Spleen (tissue), 11 donors: ENCODE measurements around the gene MAGI2. TPM values are rescaled to one million over a fixed set of nuclear protein-coding genes. Genes with fewer than 3 reads are reported as not detected.

Source experiments
- DNase-seq: peaks from one replicate; pipeline ENCODE4 v3.0.0-alpha.2; 2020
- H3K27ac ChIP-seq, 8 donors: fragments of 200-600 bp; sonication (generic) in 7 of 8; 1 replicate in 4 of 8; 2 replicates in 4 of 8; pipeline versions ENCODE4 v1.5.0 to v1.8.0; 2016 to 2021; ENCODE audit warnings: inconsistent platforms in 4 of 8, mild to moderate bottlenecking in 4 of 8, moderate library complexity in 1 of 8
- H3K27me3 ChIP-seq, 7 donors: fragments of 200-600 bp; sonication (generic) in 6 of 7; replicated peaks in 1 of 7; 1 replicate in 4 of 7; 2 replicates in 3 of 7; pipeline versions ENCODE4 v1.5.0 to v1.8.0; 2016 to 2021; ENCODE audit warnings: inconsistent platforms in 3 of 7, mild to moderate bottlenecking in 1 of 7
- H3K36me3 ChIP-seq, 6 donors: fragments of 200-600 bp; sonication (generic) in 5 of 6; 1 replicate in 4 of 6; 2 replicates in 2 of 6; pipeline versions ENCODE4 v1.5.0 to v1.8.0; 2016 to 2021; ENCODE audit warnings: inconsistent platforms in 2 of 6
- H3K4me1 ChIP-seq, 6 donors: fragments of 200-600 bp; sonication (generic) in 5 of 6; 1 replicate in 3 of 6; 2 replicates in 3 of 6; pipeline versions ENCODE4 v1.5.0 to v1.8.0; 2016 to 2021; ENCODE audit warnings: inconsistent platforms in 3 of 6
- H3K4me3 ChIP-seq, 8 donors: fragments of 200-600 bp; sonication (generic) in 7 of 8; 1 replicate in 4 of 8; 2 replicates in 4 of 8; pipeline versions ENCODE4 v1.5.0 to v1.8.0; 2016 to 2021; ENCODE audit warnings: inconsistent platforms in 4 of 8, mild to moderate bottlenecking in 4 of 8, moderate library complexity in 2 of 8
- H3K9me3 ChIP-seq, 8 donors: fragments of 200-600 bp; sonication (generic) in 7 of 8; 1 replicate in 4 of 8; 2 replicates in 4 of 8; pipeline versions ENCODE4 v1.5.0 to v1.8.0; 2016 to 2021; ENCODE audit warnings: inconsistent platforms in 4 of 8
- POLR2A ChIP-seq, 3 donors: fragments of 450-650 bp; IDR thresholded peaks; one replicate each; pipeline ENCODE4 v1.5.1; 2017; ENCODE audit warnings: antibody characterized with exemption in 3 of 3, mild to moderate bottlenecking in 1 of 3
- POLR2AphosphoS5 ChIP-seq, 3 donors: sonication (generic); formaldehyde crosslinking; IDR thresholded peaks; one replicate each; pipeline ENCODE4 v1.5.1; 2017; ENCODE audit warnings: antibody characterized with exemption in 3 of 3
- WGBS, 5 donors: extraction: QIAGEN DNeasy Blood & Tissue Kit in 3 of 5; methylation state at CpG; one replicate each; pipeline versions ENCODE4 v1.1.5 to v1.1.7; 2013 to 2018; 5-methylcytosine and 5-hydroxymethylcytosine counted together
- intact Hi-C: fragments of 100-400 bp; cut with DNase I; formaldehyde crosslinking; loops from one replicate; pipeline ENCODE4 v1.15.0; 2023; ENCODE audit warnings: low total_unique reads
- polyA plus RNA-seq, 3 donors: library from polyadenylated mRNA; stranded (reverse); fragments of 200-250 nt; gene quantifications; one replicate each; pipeline ENCODE4 v1.2.1, GENCODE V29; 2013
- total RNA-seq, 7 donors: library from RNA; depleted of rRNA in 3 of 7; stranded (reverse); fragments of >200 nt in 3 of 7; fragmentation: NEBNext Ultra II Directional in 4 of 7; extraction: Animal tissue kit (Norgen Biotek cat#: 25700) in 4 of 7; gene quantifications; one replicate each; pipeline versions ENCODE4 v1.1.0 to v1.2.1, GENCODE V29; 2016 to 2021
- TF ChIP-seq, protein P1 (sequence below), 11 experiments: fragments of 200-600 bp in 7 of 11; fragments of 450-650 bp in 4 of 11; sonication (generic) in 4 of 11; IDR thresholded peaks in 8 of 11; conservative IDR thresholded peaks in 3 of 11; 1 replicate in 7 of 11; 2 replicates in 4 of 11; pipeline versions ENCODE4 v1.4.0 to v1.8.0; 2016 to 2021; ENCODE audit warnings: antibody characterized with exemption in 11 of 11, inconsistent platforms in 4 of 11, mild to moderate bottlenecking in 1 of 11
- donor health status: healthy with polysubstance abuse.
- donor health status: DM: no; HTN: no; CAD: no; lungs with moderate emphysema.
- donor health status: DM: no; HTN: no; CAD: no.
- donor health status: Bipolar disorder and iron deficiency.
- donor health status: healthy.
- donor health status: DM: no; HTN: no; CAD: no.
- donor health status: DM: yes; HTN: yes; CAD: no.

The MAGI2 gene
- total and polyA plus RNA-seq, 10 donors: 0.74 to 18.1 (median 11.1) TPM

DNA sequence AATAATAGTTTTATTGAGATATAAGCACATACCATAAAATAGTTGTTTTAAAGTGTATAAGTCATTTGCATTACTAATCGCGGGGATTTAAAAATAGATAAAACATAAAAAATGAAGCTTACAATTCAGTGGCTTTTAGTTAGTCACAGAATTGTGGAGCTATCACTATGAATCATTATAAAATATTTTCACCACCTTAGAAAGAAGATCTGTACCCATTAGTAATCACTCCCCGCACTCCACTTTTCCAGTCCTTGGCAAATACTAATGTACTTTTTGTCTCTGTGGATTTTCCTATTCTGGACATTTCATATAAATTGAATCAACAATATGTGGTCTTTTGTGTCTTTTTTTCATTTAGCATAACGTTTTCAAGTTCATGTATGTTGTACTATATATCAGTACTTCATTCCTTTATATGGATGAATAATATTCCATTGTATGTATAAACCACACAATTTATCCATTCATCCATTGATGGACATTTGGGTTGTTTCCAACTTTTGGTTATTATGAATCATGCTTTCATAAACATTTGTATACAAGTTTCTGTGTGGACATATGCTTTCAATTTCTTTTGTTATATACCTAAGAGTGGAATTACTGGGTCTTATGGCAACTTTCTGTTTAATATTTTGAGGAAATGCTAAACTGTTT lies 162.5 kb downstream of the MAGI2 start:
- TF ChIP-seq POLR2AphosphoS5 (IDR thresholded peaks at IDR 0.05) (no peak), POLR2A (IDR thresholded peaks at IDR 0.05) (no peak)
- TF ChIP-seq, protein P1, sequence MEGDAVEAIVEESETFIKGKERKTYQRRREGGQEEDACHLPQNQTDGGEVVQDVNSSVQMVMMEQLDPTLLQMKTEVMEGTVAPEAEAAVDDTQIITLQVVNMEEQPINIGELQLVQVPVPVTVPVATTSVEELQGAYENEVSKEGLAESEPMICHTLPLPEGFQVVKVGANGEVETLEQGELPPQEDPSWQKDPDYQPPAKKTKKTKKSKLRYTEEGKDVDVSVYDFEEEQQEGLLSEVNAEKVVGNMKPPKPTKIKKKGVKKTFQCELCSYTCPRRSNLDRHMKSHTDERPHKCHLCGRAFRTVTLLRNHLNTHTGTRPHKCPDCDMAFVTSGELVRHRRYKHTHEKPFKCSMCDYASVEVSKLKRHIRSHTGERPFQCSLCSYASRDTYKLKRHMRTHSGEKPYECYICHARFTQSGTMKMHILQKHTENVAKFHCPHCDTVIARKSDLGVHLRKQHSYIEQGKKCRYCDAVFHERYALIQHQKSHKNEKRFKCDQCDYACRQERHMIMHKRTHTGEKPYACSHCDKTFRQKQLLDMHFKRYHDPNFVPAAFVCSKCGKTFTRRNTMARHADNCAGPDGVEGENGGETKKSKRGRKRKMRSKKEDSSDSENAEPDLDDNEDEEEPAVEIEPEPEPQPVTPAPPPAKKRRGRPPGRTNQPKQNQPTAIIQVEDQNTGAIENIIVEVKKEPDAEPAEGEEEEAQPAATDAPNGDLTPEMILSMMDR (IDR thresholded peaks at IDR 0.05 in 8 of 11, conservative IDR thresholded peaks at IDR 0.05 in 3 of 11): no peak
- H3K27ac ChIP-seq: no peak overlapping the region
- no peaks in the 10 kb centered on the region for H3K27me3 ChIP-seq
- no peaks in the 10 kb centered on the region for H3K4me1 ChIP-seq
- H3K4me3 ChIP-seq: no peak overlapping the region
- DNase-seq: no peak
- H3K36me3 ChIP-seq: no peaks in the 10 kb centered on the region
- intact Hi-C loops: no loop called here
- 87 to 93% (median 89%) methylated on average over 4 of the region's 4 CpGs for WGBS, 5 donors
- H3K9me3 ChIP-seq: no peaks in the 10 kb centered on the region

DNA sequence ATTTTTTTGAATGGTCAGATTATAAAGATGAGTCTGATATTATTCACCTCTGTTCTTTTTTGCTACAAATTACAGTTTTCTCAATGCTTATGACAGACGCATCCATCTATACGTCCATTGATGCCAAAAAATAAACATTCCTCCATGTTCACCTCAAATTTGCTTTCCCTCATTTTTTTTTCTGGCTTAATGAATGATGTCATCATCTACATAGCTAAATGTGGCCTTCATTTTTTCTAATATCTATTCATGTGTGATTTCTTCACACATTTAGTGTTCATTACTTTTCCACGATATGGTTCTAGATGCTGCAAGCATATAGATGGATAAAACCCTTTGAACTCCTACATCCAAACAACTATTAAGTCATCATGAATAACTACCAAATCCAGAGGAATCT lies 163.1 kb downstream of the MAGI2 start:
- Histone ChIP-seq H3K27me3 (no peaks in the 10 kb centered on the region), H3K27ac (no peak overlapping the region), H3K36me3 (no peaks in the 10 kb centered on the region), H3K4me3 (no peak overlapping the region), H3K4me1 (no peaks in the 10 kb centered on the region), H3K9me3 (no peaks in the 10 kb centered on the region)
- no peak for DNase-seq
- intact Hi-C loops: no loop called here
- TF ChIP-seq POLR2AphosphoS5 (IDR thresholded peaks at IDR 0.05) (no peak), POLR2A (IDR thresholded peaks at IDR 0.05) (no peak)
- TF ChIP-seq, protein P1 (IDR thresholded peaks at IDR 0.05 in 8 of 11, conservative IDR thresholded peaks at IDR 0.05 in 3 of 11): no peak
- WGBS, 5 donors: 90 to 96% (median 92%) methylated on average over 3 of the region's 3 CpGs

DNA sequence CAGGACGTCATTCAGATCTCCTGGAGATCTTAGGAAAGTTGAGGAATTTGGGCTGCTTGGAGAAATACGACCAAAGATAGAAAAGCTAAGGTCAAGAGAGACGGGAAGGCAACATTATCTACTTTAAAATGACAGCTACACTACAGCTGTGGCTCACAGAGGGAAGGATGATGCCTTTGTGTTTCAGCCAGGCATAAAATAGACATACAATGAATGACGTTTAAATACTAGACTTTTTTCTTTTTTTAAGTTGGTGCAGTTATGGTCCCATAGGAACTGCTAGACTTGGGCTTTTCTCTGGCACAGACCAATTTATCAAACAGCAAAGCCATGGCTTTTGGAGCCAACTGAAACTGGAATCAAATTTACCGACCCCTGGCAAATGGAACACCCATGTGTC lies 164.8 kb downstream of the MAGI2 start:
- 62 to 78% (median 71%) methylated on average over 5 of the region's 5 CpGs for WGBS, 5 donors
- H3K27me3 ChIP-seq: no peaks in the 10 kb centered on the region
- intact Hi-C loops: no loop called here
- H3K4me3 ChIP-seq: no peak overlapping the region
- no peak for TF ChIP-seq POLR2A (IDR thresholded peaks at IDR 0.05)
- TF ChIP-seq, protein P1 (IDR thresholded peaks at IDR 0.05 in 8 of 11, conservative IDR thresholded peaks at IDR 0.05 in 3 of 11): no peak
- TF ChIP-seq POLR2AphosphoS5 (IDR thresholded peaks at IDR 0.05): no peak
- H3K36me3 ChIP-seq: no peaks in the 10 kb centered on the region
- H3K9me3 ChIP-seq: no peaks in the 10 kb centered on the region
- no peaks in the 10 kb centered on the region for H3K4me1 ChIP-seq
- DNase-seq: no peak
- H3K27ac ChIP-seq: no peak overlapping the region

DNA sequence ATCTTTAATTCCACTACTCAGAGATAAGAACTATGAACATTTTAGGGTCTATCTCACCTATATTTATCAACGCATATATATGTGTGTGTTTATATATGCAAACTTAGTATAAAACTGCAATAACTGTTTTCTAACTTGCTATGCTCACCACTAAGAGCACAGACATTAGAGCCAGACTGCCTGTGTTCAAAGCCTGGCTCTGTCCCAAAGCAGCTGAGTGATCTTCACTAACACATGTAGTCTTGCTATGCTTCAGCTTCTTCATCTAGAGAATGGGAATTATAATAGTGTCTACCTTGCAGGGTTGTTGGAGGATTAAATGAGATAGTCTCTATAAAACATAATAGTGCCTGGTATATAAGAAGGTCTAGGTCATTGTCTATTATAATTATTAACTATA lies 165.5 kb downstream of the MAGI2 start:
- 88 to 96% (median 91%) methylated on average over 1 of the region's 1 CpG for WGBS, 5 donors
- H3K4me3 ChIP-seq: no peak overlapping the region
- H3K27ac ChIP-seq: no peak overlapping the region
- no peaks in the 10 kb centered on the region for H3K4me1 ChIP-seq
- no peak for TF ChIP-seq POLR2A (IDR thresholded peaks at IDR 0.05)
- TF ChIP-seq, protein P1 (IDR thresholded peaks at IDR 0.05 in 8 of 11, conservative IDR thresholded peaks at IDR 0.05 in 3 of 11): no peak
- no peak for TF ChIP-seq POLR2AphosphoS5 (IDR thresholded peaks at IDR 0.05)
- H3K36me3 ChIP-seq: no peaks in the 10 kb centered on the region
- intact Hi-C loops: no loop called here
- H3K9me3 ChIP-seq: no peaks in the 10 kb centered on the region
- DNase-seq: no peak
- no peaks in the 10 kb centered on the region for H3K27me3 ChIP-seq
